Endothelial cell of umbilical vein (primary cell): ENCODE data around the gene PTPRU. TPM values are rescaled to one million over a fixed set of nuclear protein-coding genes. Genes with fewer than 3 reads are reported as not detected.

Experiments used
- BruUV-seq: library from RNA; stranded (reverse); fragments of 400-500 nt; replicated peaks from 2 replicates; lab custom pipeline; 2021; lab: Mats Ljungman, UMichigan
- CTCF ChIA-PET: fragments of 300-600, 350-600 bp; sonication (Branson Sonifier 250); formaldehyde crosslinking; loops from one replicate; lab custom pipeline; 2021; ENCODE audit warnings: antibody characterized with exemption, inconsistent platforms; lab: Charles Lee
- POLR2A ChIA-PET: fragments of 300-600, 350-600 bp; sonication (Branson Sonifier 250); formaldehyde crosslinking; loops from one replicate; lab custom pipeline; 2021; ENCODE audit warnings: antibody characterized with exemption, inconsistent platforms; lab: Charles Lee
- DNase-seq: peaks from one replicate; pipeline ENCODE4 v3.0.0-alpha.2; 2011; ENCODE audit warnings: low read depth, low spot score
- FAIRE-seq: peaks from 2 replicates; lab custom pipeline; 2011; peaks lifted over from hg19 to GRCh38; lab: Jason Lieb, UNC
- H2AFZ ChIP-seq: 2 replicates; pipeline ENCODE4 v1.6.0; 2012; ENCODE audit warnings: low read depth, low read length, control low read depth, inconsistent platforms
- H3K27ac ChIP-seq: 2 replicates; pipeline ENCODE4 v1.5.1; 2011; ENCODE audit warnings: low read depth, mild to moderate bottlenecking, control low read depth, low read length, moderate library complexity; ENCODE audit not compliant: insufficient read depth
- H3K27me3 ChIP-seq, 2 experiments: 2 replicates each; pipeline versions ENCODE4 v1.6.0 to v1.6.1; 2011; ENCODE audit warnings: low read length in 2 of 2, mixed read lengths in 1 of 2; ENCODE audit not compliant: control insufficient read depth in 2 of 2, insufficient read depth in 2 of 2
- H3K36me3 ChIP-seq, 2 experiments: 2 replicates in 1 of 2; 3 replicates in 1 of 2; pipeline ENCODE4 v1.5.1; 2011; ENCODE audit warnings: low read length in 2 of 2, mild to moderate bottlenecking in 1 of 2, moderate library complexity in 1 of 2; ENCODE audit not compliant: control insufficient read depth in 2 of 2, insufficient read depth in 2 of 2; ENCODE audit errors: extremely low read depth in 1 of 2
- H3K4me1 ChIP-seq: 3 replicates; pipeline ENCODE4 v1.5.1; 2011; ENCODE audit warnings: mild to moderate bottlenecking, low read length; ENCODE audit not compliant: control insufficient read depth, insufficient read depth; ENCODE audit errors: extremely low read depth
- H3K4me2 ChIP-seq: 2 replicates; pipeline ENCODE4 v1.6.1; 2011; ENCODE audit warnings: low read length, control low read depth, mixed read lengths; ENCODE audit not compliant: insufficient read depth
- H3K4me3 ChIP-seq, 3 experiments: fragments of 200-600 bp in 1 of 3; sonication (generic), shearing (Covaris generic) in 1 of 3; replicated peaks in 1 of 3; 2 replicates each; pipeline ENCODE4 v1.5.1; 2011 to 2016; ENCODE audit warnings: control low read depth in 3 of 3, low read length in 3 of 3, mild to moderate bottlenecking in 2 of 3, inconsistent platforms in 1 of 3, low read depth in 1 of 3, moderate library complexity in 1 of 3; ENCODE audit not compliant: insufficient read depth in 1 of 3
- H3K79me2 ChIP-seq: 2 replicates; pipeline ENCODE4 v1.6.0; 2012; ENCODE audit warnings: low read length, inconsistent platforms; ENCODE audit not compliant: control insufficient read depth, insufficient read depth
- H3K9ac ChIP-seq: replicated peaks from 2 replicates; pipeline ENCODE3; 2011; ENCODE audit warnings: low read length, control low read depth; ENCODE audit not compliant: insufficient read depth; ENCODE audit errors: extremely low read depth
- H3K9me1 ChIP-seq: replicated peaks from 3 replicates; pipeline ENCODE4 v1.6.0; 2011; ENCODE audit warnings: mild to moderate bottlenecking, low read length; ENCODE audit not compliant: control insufficient read depth, insufficient read depth; ENCODE audit errors: extremely low read depth
- H3K9me3 ChIP-seq: replicated peaks from 2 replicates; pipeline ENCODE4 v1.5.1; 2012; ENCODE audit warnings: low read length, inconsistent platforms; ENCODE audit not compliant: control insufficient read depth, insufficient read depth
- H4K20me1 ChIP-seq: replicated peaks from 2 replicates; pipeline ENCODE3; 2011; ENCODE audit warnings: mild to moderate bottlenecking, low read length; ENCODE audit not compliant: control insufficient read depth, insufficient read depth; ENCODE audit errors: extremely low read depth
- EZH2 ChIP-seq: IDR thresholded peaks from 2 replicates; pipeline ENCODE4 v1.6.1; 2012; ENCODE audit warnings: borderline replicate concordance, low read depth, mild to moderate bottlenecking, moderate library complexity, low read length, inconsistent platforms; ENCODE audit not compliant: severe bottlenecking
- FOS ChIP-seq: IDR thresholded peaks from 2 replicates; pipeline ENCODE4 v1.6.1; 2011; ENCODE audit warnings: mild to moderate bottlenecking, low read length, moderate library complexity, borderline replicate concordance; ENCODE audit not compliant: insufficient read depth
- GATA2 ChIP-seq: IDR thresholded peaks from 2 replicates; pipeline ENCODE4 v1.7.0; 2011; ENCODE audit warnings: low read depth, mild to moderate bottlenecking, moderate library complexity, mixed read lengths, low read length; ENCODE audit not compliant: insufficient read length, insufficient read depth
- JUN ChIP-seq: IDR thresholded peaks from 2 replicates; pipeline ENCODE4 v1.6.1; 2011; ENCODE audit warnings: borderline replicate concordance, low read depth; ENCODE audit not compliant: insufficient read length, insufficient read depth
- MYC ChIP-seq: IDR thresholded peaks from one replicate; pipeline ENCODE4 v1.6.1; 2011; ENCODE audit warnings: mild to moderate bottlenecking, low read depth, low read length
- POLR2A ChIP-seq: IDR thresholded peaks from 2 replicates; pipeline ENCODE4 v1.6.1; 2012; ENCODE audit warnings: low read depth, mild to moderate bottlenecking, control low read depth, low read length
- POLR2AphosphoS5 ChIP-seq: IDR thresholded peaks from 2 replicates; pipeline ENCODE4 v1.6.1; 2012; ENCODE audit warnings: low read depth, mild to moderate bottlenecking, control low read depth, low read length, moderate library complexity; ENCODE audit not compliant: insufficient read depth
- dilution Hi-C: fragments of 300-500 bp; cut with MboI; formaldehyde crosslinking; loops from one replicate; pipeline ENCODE4 v1.15.0; 2019; ENCODE audit warnings: low sequenced_read_pairs; ENCODE audit not compliant: extremely low pct_ligation_motif_present
- intact Hi-C: fragments of 100-400 bp; cut with micrococcal nuclease; formaldehyde crosslinking; loops from one replicate; pipeline ENCODE4 v1.10.0; 2022
- polyA plus RNA-seq, 4 experiments: library from polyadenylated mRNA; depleted of rRNA in 3 of 4; stranded (reverse) in 3 of 4; unstranded in 1 of 4; fragments of >200 nt; gene quantifications; 2 replicates each; pipeline versions ENCODE4 v1.2.1 to v1.2.3, GENCODE V29; 2011 to 2012; ENCODE audit warnings: missing spikeins in 1 of 4
- total RNA-seq: library from RNA; stranded (reverse); gene quantifications from 2 replicates; pipeline ENCODE4 v1.2.3, GENCODE V29; 2021
- TF ChIP-seq, protein P1 (sequence below): IDR thresholded peaks from 2 replicates; pipeline ENCODE4 v1.6.1; 2011; ENCODE audit not compliant: insufficient read depth, insufficient read length
- TF ChIP-seq, protein P2 (sequence below), 2 donors: IDR thresholded peaks; 1 replicate in 1 of 2; 2 replicates in 1 of 2; pipeline ENCODE4 v1.5.1; 2011; ENCODE audit warnings: low read length in 2 of 2, mild to moderate bottlenecking in 2 of 2, moderate library complexity in 2 of 2, control low read depth in 1 of 2, inconsistent platforms in 1 of 2, low read depth in 1 of 2; ENCODE audit not compliant: insufficient read depth in 1 of 2; ENCODE audit errors: extremely low read depth in 1 of 2

Gene PTPRU
- total and polyA plus RNA-seq, 2 donors (not counting 3 experiments of a cell fraction or from before 2014, with no cell fraction given), result 0.58 to 2.6 TPM

DNA sequence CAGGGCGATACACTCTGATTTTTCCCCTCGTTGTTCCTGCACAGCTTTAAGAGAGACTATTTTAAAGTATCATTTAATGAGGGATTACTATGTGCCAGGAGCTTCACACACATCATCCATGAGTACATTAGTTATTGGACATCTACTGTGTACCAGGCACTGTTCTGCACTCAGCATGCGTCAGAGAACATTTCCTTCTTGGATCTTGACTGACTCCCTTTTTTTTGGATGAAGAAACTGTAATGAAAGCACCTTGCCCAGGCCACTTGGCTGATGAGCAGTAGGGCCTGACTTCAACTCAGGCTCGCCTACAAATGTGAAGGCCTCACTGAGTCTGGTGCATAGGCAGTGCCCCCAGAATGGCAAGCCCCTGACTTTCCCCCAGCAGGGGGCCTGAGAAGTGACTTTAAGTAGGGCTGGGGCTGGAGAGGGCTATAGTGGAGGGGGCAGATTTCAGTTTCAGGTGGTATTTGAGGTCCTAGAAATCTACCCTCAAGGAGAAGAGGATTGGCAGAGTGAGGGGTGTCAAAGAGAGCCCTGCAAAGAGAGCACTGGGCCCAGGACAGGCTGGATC, 50.0 kb downstream of the PTPRU start:
- Histone ChIP-seq H2AFZ (no peak overlapping the region), H3K79me2 (no peaks in the 10 kb centered on the region), H3K27ac (no peak overlapping the region), H3K9ac (no peak overlapping the region), H3K9me1 (no peaks in the 10 kb centered on the region), H3K4me3 (no peak overlapping the region), H3K4me2 (no peak overlapping the region), H3K27me3 (no peaks in the 10 kb centered on the region), H3K4me1 (no peaks in the 10 kb centered on the region), H3K36me3 (no peaks in the 10 kb centered on the region), H3K9me3 (no peaks in the 10 kb centered on the region), H4K20me1 (no peaks in the 10 kb centered on the region)
- intact Hi-C loops, result no loop called here
- BruUV-seq, result no TSS peak
- FAIRE-seq, result no peak
- DNase-seq, result no peak
- dilution Hi-C loops, result no loop called here
- POLR2A ChIA-PET, result no interaction called here
- CTCF ChIA-PET, result no interaction called here
- TF ChIP-seq MYC, result no peak
- TF ChIP-seq FOS, result no peak
- no peak for TF ChIP-seq EZH2
- TF ChIP-seq, protein P1, sequence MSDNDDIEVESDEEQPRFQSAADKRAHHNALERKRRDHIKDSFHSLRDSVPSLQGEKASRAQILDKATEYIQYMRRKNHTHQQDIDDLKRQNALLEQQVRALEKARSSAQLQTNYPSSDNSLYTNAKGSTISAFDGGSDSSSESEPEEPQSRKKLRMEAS, result no peak
- TF ChIP-seq POLR2A, result no peak
- no peak for TF ChIP-seq GATA2
- TF ChIP-seq POLR2AphosphoS5, result no peak
- no peak for TF ChIP-seq JUN
- TF ChIP-seq, protein P2, sequence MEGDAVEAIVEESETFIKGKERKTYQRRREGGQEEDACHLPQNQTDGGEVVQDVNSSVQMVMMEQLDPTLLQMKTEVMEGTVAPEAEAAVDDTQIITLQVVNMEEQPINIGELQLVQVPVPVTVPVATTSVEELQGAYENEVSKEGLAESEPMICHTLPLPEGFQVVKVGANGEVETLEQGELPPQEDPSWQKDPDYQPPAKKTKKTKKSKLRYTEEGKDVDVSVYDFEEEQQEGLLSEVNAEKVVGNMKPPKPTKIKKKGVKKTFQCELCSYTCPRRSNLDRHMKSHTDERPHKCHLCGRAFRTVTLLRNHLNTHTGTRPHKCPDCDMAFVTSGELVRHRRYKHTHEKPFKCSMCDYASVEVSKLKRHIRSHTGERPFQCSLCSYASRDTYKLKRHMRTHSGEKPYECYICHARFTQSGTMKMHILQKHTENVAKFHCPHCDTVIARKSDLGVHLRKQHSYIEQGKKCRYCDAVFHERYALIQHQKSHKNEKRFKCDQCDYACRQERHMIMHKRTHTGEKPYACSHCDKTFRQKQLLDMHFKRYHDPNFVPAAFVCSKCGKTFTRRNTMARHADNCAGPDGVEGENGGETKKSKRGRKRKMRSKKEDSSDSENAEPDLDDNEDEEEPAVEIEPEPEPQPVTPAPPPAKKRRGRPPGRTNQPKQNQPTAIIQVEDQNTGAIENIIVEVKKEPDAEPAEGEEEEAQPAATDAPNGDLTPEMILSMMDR (IDR thresholded peaks at IDR 0.05; ENCODE audit: extremely low read depth in 1 of 2, insufficient read depth in 1 of 2, low read depth in 1 of 2, low read length in 2 of 2), result no peak
